SIG-M5 (cell line): ENCODE measurements around the gene TRIM32.

Source experiments
- DNase-seq: peaks from one replicate; lab custom pipeline; 2025; lab: John Stamatoyannopoulos, UW

Gene TRIM32

GRCh38 chr9:116687074-116687753 is at the start of gene TRIM32:
TRIM32 (plus strand) TSS chr9:116687305; CDS start chr9:116697743, 10,438 bp downstream.
- no peak for DNase-seq

- DNase-seq, result no peak
These were observed 47.8 kb upstream of the TRIM32 start for GRCh38 chr9:116639251-116639741.

- DNase-seq, result no peak
These were observed 45.6 kb upstream of the TRIM32 start for GRCh38 chr9:116641292-116642059.

GRCh38 chr9:116643691-116644090 is 43.4 kb upstream of the TRIM32 start:
- DNase-seq, result no peak

GRCh38 chr9:116644091-116644688 is 42.9 kb upstream of the TRIM32 start:
- DNase-seq, result no peak

GRCh38 chr9:116646661-116647514 is 40.2 kb upstream of the TRIM32 start:
- no peak for DNase-seq

- DNase-seq, result no peak
These were observed 39.6 kb upstream of the TRIM32 start for GRCh38 chr9:116647515-116647809.

- no peak for DNase-seq
These were observed 33.6 kb upstream of the TRIM32 start for GRCh38 chr9:116653348-116654058.

- no peak for DNase-seq
These were observed 33.1 kb upstream of the TRIM32 start for GRCh38 chr9:116654059-116654355.

GRCh38 chr9:116656501-116656971 is 30.6 kb upstream of the TRIM32 start:
- DNase-seq, result no peak

- no peak for DNase-seq
These were observed 30.1 kb upstream of the TRIM32 start for GRCh38 chr9:116656977-116657376.

- no peak for DNase-seq
These were observed 28.8 kb upstream of the TRIM32 start for GRCh38 chr9:116658265-116658664.

- DNase-seq, result peak; percentile 3
These were observed 25.8 kb upstream of the TRIM32 start for GRCh38 chr9:116661037-116661954.

GRCh38 chr9:116662646-116663310 is 24.3 kb upstream of the TRIM32 start:
- DNase-seq, result no peak

- DNase-seq, result no peak
These were observed 23.5 kb upstream of the TRIM32 start for GRCh38 chr9:116663581-116663980.

- DNase-seq, result no peak
These were observed 18.0 kb upstream of the TRIM32 start for GRCh38 chr9:116668970-116669695.

- DNase-seq, result peak; percentile 59
These were observed 15.5 kb upstream of the TRIM32 start for GRCh38 chr9:116671605-116672004.

- DNase-seq, result no peak
These were observed 13.7 kb upstream of the TRIM32 start for GRCh38 chr9:116673375-116673774.
